Astrocyte (in vitro differentiated cells and primary cell): ENCODE data around the gene DYSF. TPM values are rescaled to one million over a fixed set of nuclear protein-coding genes. Genes with fewer than 3 reads are reported as not detected.

Source experiments
- DNase-seq: peaks from one replicate; pipeline ENCODE4 v3.0.0-alpha.2; 2010; ENCODE audit warnings: low read depth
- FAIRE-seq: peaks from 2 replicates; lab custom pipeline; 2011; peaks lifted over from hg19 to GRCh38; lab: Jason Lieb, UNC
- H2AFZ ChIP-seq: 2 replicates; pipeline ENCODE4 v1.6.0; 2012; ENCODE audit warnings: low read depth, low read length, inconsistent platforms
- H3K27ac ChIP-seq: 2 replicates; pipeline ENCODE4 v1.5.1; 2011; ENCODE audit warnings: low read depth, low read length, inconsistent platforms
- H3K27me3 ChIP-seq: 2 replicates; pipeline ENCODE4 v1.6.0; 2011; ENCODE audit warnings: low read length, inconsistent platforms; ENCODE audit not compliant: insufficient read depth
- H3K36me3 ChIP-seq: 2 replicates; pipeline ENCODE4 v1.5.1; 2011; ENCODE audit warnings: low read length, inconsistent platforms; ENCODE audit not compliant: insufficient read depth
- H3K4me1 ChIP-seq: 2 replicates; pipeline ENCODE4 v1.5.1; 2011; ENCODE audit warnings: low read length, inconsistent platforms; ENCODE audit not compliant: insufficient read depth
- H3K4me2 ChIP-seq: 2 replicates; pipeline ENCODE4 v1.6.0; 2012; ENCODE audit warnings: low read length, inconsistent platforms
- H3K4me3 ChIP-seq: 2 replicates; pipeline ENCODE4 v1.5.1; 2011; ENCODE audit warnings: low read depth, mild to moderate bottlenecking, low read length, inconsistent platforms; ENCODE audit not compliant: insufficient read depth
- H3K79me2 ChIP-seq: 2 replicates; pipeline ENCODE4 v1.6.0; 2012; ENCODE audit warnings: mild to moderate bottlenecking, low read length, inconsistent platforms; ENCODE audit not compliant: insufficient read depth
- H3K9ac ChIP-seq: 2 replicates; pipeline ENCODE4 v1.6.0; 2012; ENCODE audit warnings: mild to moderate bottlenecking, low read length, inconsistent platforms
- H3K9me3 ChIP-seq: 2 replicates; pipeline ENCODE4 v1.5.1; 2012; ENCODE audit warnings: low read depth, mild to moderate bottlenecking, low read length, inconsistent platforms; ENCODE audit not compliant: insufficient read depth
- H4K20me1 ChIP-seq: 2 replicates; pipeline ENCODE4 v1.6.0; 2012; ENCODE audit warnings: low read length, inconsistent platforms; ENCODE audit not compliant: insufficient read depth
- H3K27ac Mint-ChIP-seq: one replicate; pipeline ENCODE4 v1.8.0; 2021; ENCODE audit warnings: mild to moderate bottlenecking, mixed read lengths; ENCODE audit not compliant: unreplicated experiment
- H3K27me3 Mint-ChIP-seq: one replicate; pipeline ENCODE4 v1.8.0; 2021; ENCODE audit warnings: low read depth, mixed read lengths; ENCODE audit not compliant: unreplicated experiment
- H3K36me3 Mint-ChIP-seq: one replicate; pipeline ENCODE4 v1.8.0; 2021; ENCODE audit warnings: low read depth, mixed read lengths; ENCODE audit not compliant: unreplicated experiment
- H3K4me1 Mint-ChIP-seq: one replicate; pipeline ENCODE4 v1.8.0; 2021; ENCODE audit warnings: low read depth, mixed read lengths; ENCODE audit not compliant: unreplicated experiment
- H3K4me3 Mint-ChIP-seq: one replicate; pipeline ENCODE4 v1.8.0; 2021; ENCODE audit warnings: mild to moderate bottlenecking, moderate library complexity, mixed read lengths; ENCODE audit not compliant: unreplicated experiment
- H3K9me3 Mint-ChIP-seq: one replicate; pipeline ENCODE4 v1.8.0; 2021; ENCODE audit warnings: mild to moderate bottlenecking, mixed read lengths; ENCODE audit not compliant: unreplicated experiment
- EZH2 ChIP-seq: IDR thresholded peaks from 2 replicates; pipeline ENCODE4 v1.6.1; 2012; ENCODE audit warnings: mild to moderate bottlenecking, low read length, inconsistent platforms; ENCODE audit not compliant: insufficient read depth
- total RNA-seq: library from RNA; stranded (reverse); gene quantifications from 2 replicates; pipeline ENCODE4 v1.2.1, GENCODE V29; 2021
- TF ChIP-seq, protein P1 (sequence below): IDR thresholded peaks from 2 replicates; pipeline ENCODE4 v1.5.1; 2011; ENCODE audit warnings: low read depth, mild to moderate bottlenecking, inconsistent platforms, low read length, moderate library complexity; ENCODE audit not compliant: insufficient read depth

DYSF gene
- total RNA-seq, 1 donor from 2014 or later: 123 TPM

DNA sequence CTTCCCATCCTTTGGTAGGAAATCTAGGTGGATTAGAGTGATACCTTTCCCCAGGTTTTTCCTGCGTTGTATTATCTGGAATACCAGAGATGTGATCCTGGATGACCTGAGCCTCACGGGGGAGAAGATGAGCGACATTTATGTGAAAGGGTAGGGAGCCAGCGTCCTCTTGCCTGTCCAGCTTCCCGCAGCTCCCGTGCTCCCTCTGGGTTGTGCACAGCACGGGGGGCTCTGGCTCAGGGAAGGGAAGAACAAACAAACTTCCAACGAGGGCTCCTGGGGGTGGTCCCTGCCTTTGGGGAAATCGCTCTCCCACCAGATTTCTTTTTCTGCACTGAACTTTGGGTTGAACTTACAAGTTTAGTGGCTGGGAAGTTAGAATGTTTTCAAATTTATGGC, 215.7 kb downstream of the DYSF start:
- TF ChIP-seq EZH2: no peak
- TF ChIP-seq, protein P1, sequence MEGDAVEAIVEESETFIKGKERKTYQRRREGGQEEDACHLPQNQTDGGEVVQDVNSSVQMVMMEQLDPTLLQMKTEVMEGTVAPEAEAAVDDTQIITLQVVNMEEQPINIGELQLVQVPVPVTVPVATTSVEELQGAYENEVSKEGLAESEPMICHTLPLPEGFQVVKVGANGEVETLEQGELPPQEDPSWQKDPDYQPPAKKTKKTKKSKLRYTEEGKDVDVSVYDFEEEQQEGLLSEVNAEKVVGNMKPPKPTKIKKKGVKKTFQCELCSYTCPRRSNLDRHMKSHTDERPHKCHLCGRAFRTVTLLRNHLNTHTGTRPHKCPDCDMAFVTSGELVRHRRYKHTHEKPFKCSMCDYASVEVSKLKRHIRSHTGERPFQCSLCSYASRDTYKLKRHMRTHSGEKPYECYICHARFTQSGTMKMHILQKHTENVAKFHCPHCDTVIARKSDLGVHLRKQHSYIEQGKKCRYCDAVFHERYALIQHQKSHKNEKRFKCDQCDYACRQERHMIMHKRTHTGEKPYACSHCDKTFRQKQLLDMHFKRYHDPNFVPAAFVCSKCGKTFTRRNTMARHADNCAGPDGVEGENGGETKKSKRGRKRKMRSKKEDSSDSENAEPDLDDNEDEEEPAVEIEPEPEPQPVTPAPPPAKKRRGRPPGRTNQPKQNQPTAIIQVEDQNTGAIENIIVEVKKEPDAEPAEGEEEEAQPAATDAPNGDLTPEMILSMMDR: no peak
- no peak overlapping the region for H3K27ac ChIP-seq
- Mint-ChIP-seq H3K36me3 (peaks cover 67% of the 10 kb centered on the region), H3K4me3 (no peak overlapping the region), H3K27ac (no peak overlapping the region), H3K4me1 (no peaks in the 10 kb centered on the region), H3K27me3 (peaks cover 15% of the 10 kb centered on the region), H3K9me3 (peaks cover 8% of the 10 kb centered on the region)
- no peak overlapping the region for H2AFZ ChIP-seq
- no peaks in the 10 kb centered on the region for H4K20me1 ChIP-seq
- H3K27me3 ChIP-seq: no peaks in the 10 kb centered on the region
- DNase-seq: no peak
- no peaks in the 10 kb centered on the region for H3K36me3 ChIP-seq
- no peak overlapping the region for H3K4me3 ChIP-seq
- H3K9ac ChIP-seq: no peak overlapping the region
- no peaks in the 10 kb centered on the region for H3K9me3 ChIP-seq
- H3K79me2 ChIP-seq: no peaks in the 10 kb centered on the region
- no peak for FAIRE-seq
- no peaks in the 10 kb centered on the region for H3K4me1 ChIP-seq
- H3K4me2 ChIP-seq: no peak overlapping the region

DNA sequence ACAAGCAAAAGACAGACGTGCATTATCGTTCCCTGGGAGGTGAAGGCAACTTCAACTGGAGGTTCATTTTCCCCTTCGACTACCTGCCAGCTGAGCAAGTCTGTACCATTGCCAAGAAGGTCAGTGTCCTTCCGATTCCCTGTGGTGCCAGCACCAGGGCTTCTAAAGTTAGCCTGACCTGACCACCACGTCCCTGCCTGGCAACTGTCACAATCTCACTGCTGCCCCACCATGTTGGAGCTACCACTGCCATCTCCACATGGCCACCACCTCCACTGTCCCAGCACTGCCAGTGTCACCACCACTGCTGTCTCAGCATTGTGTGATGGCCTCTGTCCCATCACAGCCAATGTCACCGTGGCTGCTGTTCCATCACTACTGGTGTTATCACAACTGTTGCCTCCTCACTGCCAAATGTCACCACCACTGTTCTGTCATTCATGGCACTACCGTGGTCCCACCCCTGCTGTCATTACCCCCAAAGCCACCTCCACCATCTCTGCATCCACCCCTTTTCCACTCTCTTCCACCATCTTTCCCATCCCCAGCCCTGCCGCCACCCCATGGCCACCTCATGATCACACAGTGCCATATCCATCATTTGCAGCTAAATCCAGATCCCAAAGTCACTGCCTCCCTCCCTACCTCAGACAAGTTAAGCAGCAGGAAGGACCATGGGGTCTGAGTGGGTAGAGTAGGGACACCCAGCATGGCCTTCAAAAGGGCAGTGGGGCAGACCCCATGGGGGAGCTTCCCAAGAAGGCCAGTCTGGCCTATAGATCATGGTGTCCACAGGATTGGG, 216.5 kb downstream of the DYSF start:
- no peak for FAIRE-seq

More for the DNA sequence above, 216.5 kb downstream of the DYSF start:
- Mint-ChIP-seq H3K9me3 (peaks cover 8% of the 10 kb centered on the region), H3K4me3 (no peak overlapping the region), H3K36me3 (peaks cover 67% of the 10 kb centered on the region), H3K27ac (no peak overlapping the region), H3K27me3 (peaks cover 18% of the 10 kb centered on the region), H3K4me1 (no peaks in the 10 kb centered on the region)
- H3K9ac ChIP-seq: no peak overlapping the region
- H3K4me1 ChIP-seq: no peaks in the 10 kb centered on the region
- H3K27me3 ChIP-seq: no peaks in the 10 kb centered on the region
- no peak for DNase-seq
- no peaks in the 10 kb centered on the region for H3K9me3 ChIP-seq
- no peak overlapping the region for H2AFZ ChIP-seq
- no peak overlapping the region for H3K4me3 ChIP-seq
- no peaks in the 10 kb centered on the region for H3K36me3 ChIP-seq
- H4K20me1 ChIP-seq: no peaks in the 10 kb centered on the region
- H3K4me2 ChIP-seq: no peak overlapping the region
- H3K27ac ChIP-seq: no peak overlapping the region
- no peaks in the 10 kb centered on the region for H3K79me2 ChIP-seq
- TF ChIP-seq EZH2: no peak
- TF ChIP-seq, protein P1: no peak
